Renal pelvis (tissue), 4 donors: ENCODE measurements around the gene STAU1. TPM values are rescaled to one million over a fixed set of nuclear protein-coding genes. Genes with fewer than 3 reads are reported as not detected.
"Not testable (repeated sequence)": the region's sequence is repeated elsewhere in the genome, so short reads cannot be mapped to it uniquely, and the experiment has no call there.

Experiments used
- DNase-seq: peaks from one replicate; pipeline ENCODE4 v3.0.0-alpha.2; 2013
- polyA plus RNA-seq, 3 donors: library from polyadenylated mRNA; unstranded; fragments of 120-200 nt; gene quantifications; one replicate each; pipeline ENCODE4 v1.2.1, GENCODE V29; 2013; ENCODE audit not compliant: insufficient read length in 3 of 3

STAU1 gene
- polyA plus RNA-seq, 3 donors = 112 to 120 (median 117) TPM

DNA sequence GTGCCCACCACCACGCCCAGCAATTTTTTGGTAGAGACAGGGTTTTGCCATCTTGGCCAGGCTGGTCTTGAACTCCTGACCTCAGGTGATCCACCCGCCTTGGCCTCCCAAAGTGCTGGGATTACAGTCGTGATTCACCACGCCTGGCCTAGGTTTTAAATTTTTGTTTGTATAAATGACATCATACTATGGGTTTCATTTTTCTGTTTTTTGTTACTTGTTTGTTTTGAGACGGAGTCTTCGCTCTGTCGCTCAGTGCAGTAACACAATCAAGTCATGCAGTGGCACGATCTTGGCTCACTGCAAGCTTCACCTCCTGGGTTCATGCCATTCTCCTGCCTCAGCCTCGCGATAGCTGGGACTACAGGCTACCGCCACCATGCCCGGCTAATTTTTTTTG is 105.8 kb downstream of the STAU1 start:
- DNase-seq = not testable (repeated sequence)

DNA sequence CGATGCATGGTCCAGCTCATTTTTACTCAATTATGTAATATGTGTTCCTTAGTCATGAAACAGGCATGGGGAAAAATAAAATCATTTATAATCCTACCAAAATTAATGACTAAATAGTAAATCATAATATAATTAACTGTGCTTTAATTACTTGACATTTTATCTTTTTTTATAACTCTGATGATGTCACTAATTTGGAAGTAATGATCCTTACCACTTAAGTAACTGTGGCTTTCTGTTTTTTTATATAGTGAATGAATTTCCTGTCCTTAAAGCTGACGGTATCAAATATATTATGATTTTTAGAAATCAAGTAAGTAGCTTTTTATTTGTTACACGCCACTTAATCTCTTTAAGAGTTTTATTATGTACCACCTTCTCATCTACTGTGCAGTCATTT is 109.8 kb downstream of the STAU1 start:
- no peak for DNase-seq

DNA sequence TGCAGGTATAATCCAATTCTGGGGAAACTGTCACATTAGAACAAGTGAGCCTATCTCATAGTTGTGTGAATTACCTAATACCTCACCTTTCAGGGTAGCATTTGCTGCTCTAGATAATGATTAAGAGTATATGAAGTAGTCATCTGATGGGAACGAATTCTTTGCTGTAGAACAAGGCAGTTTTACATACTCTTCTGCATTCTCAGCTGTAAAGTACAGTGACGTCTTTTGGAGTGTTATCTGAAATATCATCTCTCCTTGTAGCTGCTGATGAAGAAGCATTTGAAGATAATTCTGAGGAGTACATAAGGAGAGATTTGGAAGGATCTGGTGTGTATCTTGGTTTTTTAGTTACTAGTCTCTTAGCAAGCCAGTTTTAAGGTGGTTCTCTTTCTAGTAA is 113.6 kb downstream of the STAU1 start:
- no peak for DNase-seq

Other genes with a start within 250 kb of the STAU1 start
- 100 to 1,000 TPM in 2 of 3 donors, 10 to 100 TPM in 1; 98.7 to 107 (median 100) TPM for gene CSE1L, start 142.0 kb downstream of the STAU1 start, polyA plus RNA-seq
- gene DDX27, start 31.1 kb upstream of the STAU1 start, polyA plus RNA-seq = 10 to 100 TPM; 47.0 to 50.5 (median 49.1) TPM
- gene ZNFX1, start 89.7 kb upstream of the STAU1 start, polyA plus RNA-seq = 10 to 100 TPM; 14.3 to 17.5 (median 17.1) TPM